ENCODE measurements around the gene SLC2A5.

- TF ChIP-seq TAF1 (IDR thresholded peaks at IDR 0.05; ENCODE audit: borderline replicate concordance, insufficient read depth, low read length) = no peak
- no peak for TF ChIP-seq POLR2AphosphoS5 (IDR thresholded peaks at IDR 0.05; ENCODE audit: low read depth, low read length)
These were observed 40.3 kb downstream of the SLC2A5 start for GRCh38 chr1:9028921-9029705.

All from PFSK-1 (cell line).